HCT116 (cell line): ENCODE data around the gene CPT2. TPM values are rescaled to one million over a fixed set of nuclear protein-coding genes. Genes with fewer than 3 reads are reported as not detected.

Experiments
- ATAC-seq: fragments of 200-7000 bp; cut with Tn5 transposase; 2 replicates; pipeline ENCODE4 v1.9.1; 2020; ENCODE audit warnings: mild to moderate bottlenecking, moderate library complexity
- BruUV-seq: library from RNA; stranded (reverse); fragments of 400-500 nt; replicated peaks from 2 replicates; lab custom pipeline; 2021; lab: Mats Ljungman, UMichigan
- CTCF ChIA-PET: fragments of 300-600 bp; sonication (Branson Sonifier 250); formaldehyde crosslinking; loops from one replicate; lab custom pipeline; 2021; ENCODE audit warnings: antibody characterized with exemption; lab: Charles Lee
- POLR2A ChIA-PET: fragments of 300-600, 350-600 bp; sonication (Branson Sonifier 250); formaldehyde crosslinking; loops from one replicate; lab custom pipeline; 2021; ENCODE audit warnings: antibody characterized with exemption; lab: Charles Lee
- RAD21 ChIA-PET, 2 experiments: fragments of 300-600 bp; sonication (Branson Sonifier 250); formaldehyde crosslinking; loops; one replicate each; lab custom pipeline; 2023; ENCODE audit warnings: low total read pairs in 2 of 2; ENCODE audit not compliant: uncharacterized antibody in 2 of 2, unreplicated experiment in 2 of 2, low non-redundant PET in 1 of 2; lab: Charles Lee
- DNase-seq: peaks from one replicate; pipeline ENCODE4 v3.0.0-alpha.2; 2010; ENCODE audit warnings: low read depth, low spot score
- H2AFZ ChIP-seq: fragments of 200-600 bp; shearing (Covaris generic), sonication (generic); 2 replicates; pipeline ENCODE4 v1.6.1; 2017; ENCODE audit warnings: low read depth, mixed run types, mixed read lengths, antibody characterized with exemption, low read length; ENCODE audit not compliant: poor library complexity, severe bottlenecking
- H3K27ac ChIP-seq: 2 replicates; pipeline ENCODE4 v1.5.1; 2012; ENCODE audit warnings: low read depth, low read length
- H3K27me3 ChIP-seq: fragments of 200-600 bp; sonication (generic); 2 replicates; pipeline ENCODE4 v1.6.1; 2016; ENCODE audit warnings: mixed run types, low read length, mixed read lengths; ENCODE audit not compliant: insufficient read depth
- H3K36me3 ChIP-seq, 2 experiments: fragments of 200-500 bp in 1 of 2; fragments of 200-600 bp in 1 of 2; sonication (Bioruptor generic) in 1 of 2; sonication (generic) in 1 of 2; 2 replicates each; pipeline versions ENCODE4 v1.5.1 to v1.6.1; 2014 to 2016; ENCODE audit warnings: low read length in 2 of 2, inconsistent platforms in 1 of 2, mixed read lengths in 1 of 2, mixed run types in 1 of 2; ENCODE audit not compliant: insufficient read depth in 2 of 2, control insufficient read depth in 1 of 2
- H3K4me1 ChIP-seq, 2 experiments: fragments of 200-600 bp in 1 of 2; sonication (generic) in 1 of 2; 2 replicates each; pipeline versions ENCODE4 v1.5.1 to v1.6.1; 2012 to 2017; ENCODE audit warnings: low read length in 2 of 2, inconsistent platforms in 1 of 2, mild to moderate bottlenecking in 1 of 2, mixed read lengths in 1 of 2, mixed run types in 1 of 2, moderate library complexity in 1 of 2; ENCODE audit not compliant: insufficient read depth in 2 of 2, control insufficient read depth in 1 of 2
- H3K4me2 ChIP-seq: fragments of 200-600 bp; sonication (generic); 2 replicates; pipeline ENCODE4 v1.6.1; 2017; ENCODE audit warnings: mixed run types, low read length, mixed read lengths
- H3K4me3 ChIP-seq, 2 experiments: fragments of 200-600 bp in 1 of 2; sonication (generic) in 1 of 2; replicated peaks in 1 of 2; 2 replicates each; pipeline ENCODE4 v1.5.1; 2011 to 2016; ENCODE audit warnings: low read length in 2 of 2, control low read depth in 1 of 2, low read depth in 1 of 2, mild to moderate bottlenecking in 1 of 2, mixed read lengths in 1 of 2, mixed run types in 1 of 2
- H3K79me2 ChIP-seq: fragments of 200-600 bp; sonication (generic); 2 replicates; pipeline ENCODE4 v1.6.1; 2017; ENCODE audit warnings: mild to moderate bottlenecking, mixed run types, low read length, moderate library complexity, mixed read lengths; ENCODE audit not compliant: insufficient read depth
- H3K9ac ChIP-seq: fragments of 200-600 bp; sonication (generic); 2 replicates; pipeline ENCODE4 v1.6.1; 2016; ENCODE audit warnings: low read length, mixed read lengths
- H3K9me2 ChIP-seq: fragments of 200-600 bp; sonication (generic), shearing (Covaris generic); 2 replicates; pipeline ENCODE4 v1.6.1; 2017; ENCODE audit warnings: mixed run types, mild to moderate bottlenecking, moderate library complexity; ENCODE audit not compliant: insufficient read depth
- H3K9me3 ChIP-seq, 2 experiments: fragments of 200-500 bp in 1 of 2; fragments of 200-600 bp in 1 of 2; sonication (Bioruptor generic) in 1 of 2; sonication (generic) in 1 of 2; 2 replicates each; pipeline ENCODE4 v1.6.1; 2014 to 2017; ENCODE audit warnings: low read length in 2 of 2, mixed read lengths in 2 of 2, inconsistent platforms in 1 of 2, low read depth in 1 of 2, mild to moderate bottlenecking in 1 of 2, mixed run types in 1 of 2, moderate library complexity in 1 of 2; ENCODE audit not compliant: control insufficient read depth in 1 of 2, insufficient read depth in 1 of 2
- H4K20me1 ChIP-seq: fragments of 200-600 bp; sonication (generic), shearing (Covaris generic); 2 replicates; pipeline ENCODE4 v1.6.1; 2017; ENCODE audit warnings: mixed run types, mild to moderate bottlenecking, moderate library complexity; ENCODE audit not compliant: insufficient read depth
- EZH2 ChIP-seq: fragments of 200-600 bp; sonication (generic); IDR thresholded peaks from 2 replicates; pipeline ENCODE4 v1.6.1; 2017; ENCODE audit warnings: antibody characterized with exemption, mixed run types
- FOSL1 ChIP-seq: IDR thresholded peaks from 2 replicates; pipeline ENCODE4 v1.6.1; 2012; ENCODE audit warnings: low read depth
- JUND ChIP-seq: IDR thresholded peaks from 2 replicates; pipeline ENCODE4 v1.6.1; 2012
- REST ChIP-seq: IDR thresholded peaks from 2 replicates; pipeline ENCODE4 v1.6.1; 2012; ENCODE audit warnings: low read depth
- SIN3A ChIP-seq: IDR thresholded peaks from 2 replicates; pipeline ENCODE4 v1.6.1; 2012; ENCODE audit warnings: low read depth
- SP1 ChIP-seq: IDR thresholded peaks from 2 replicates; pipeline ENCODE4 v1.6.1; 2012; ENCODE audit warnings: low read depth
- YY1 ChIP-seq: IDR thresholded peaks from 2 replicates; pipeline ENCODE4 v1.6.1; 2011; ENCODE audit warnings: low read length, low read depth, moderate library complexity, mild to moderate bottlenecking; ENCODE audit not compliant: insufficient replicate concordance; ENCODE audit errors: extremely low read depth
- ZFX ChIP-seq: fragments of 450-650 bp; IDR thresholded peaks from 2 replicates; pipeline ENCODE4 v1.6.1; 2017
- intact Hi-C: fragments of 100-400 bp; cut with micrococcal nuclease; formaldehyde crosslinking; loops from 2 replicates; pipeline ENCODE4 v1.10.0; 2022
- total RNA-seq: library from RNA; stranded (reverse); gene quantifications from one replicate; pipeline ENCODE4 v1.2.1, GENCODE V29; 2021; ENCODE audit not compliant: unreplicated experiment

The CPT2 gene
- total RNA-seq, 1 experiment from 2014 or later: 18.1 TPM

DNA sequence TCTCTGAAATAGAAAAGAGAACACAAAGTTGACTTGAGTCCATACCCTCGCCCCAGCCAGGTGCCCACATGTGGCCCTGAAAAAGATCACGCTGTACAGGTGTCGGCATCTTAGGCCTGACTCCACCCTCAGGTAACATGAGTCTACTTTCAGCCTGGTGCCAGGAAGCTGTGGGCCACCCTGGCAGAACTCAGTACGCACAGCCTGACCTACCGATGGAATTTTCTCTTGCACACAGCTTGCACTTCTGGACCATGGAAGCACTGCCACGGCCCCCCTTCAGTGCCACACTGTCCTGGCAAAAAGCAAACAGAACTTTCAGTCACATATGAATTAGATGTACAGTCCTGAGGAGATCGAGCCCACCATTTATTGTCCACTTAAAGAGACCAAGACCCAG, 21.6 kb downstream of the CPT2 start:
- ChIA-PET POLR2A (no interaction called here), CTCF (no interaction called here), RAD21 (no interaction called here)
- intact Hi-C loops: no loop called here
- Histone ChIP-seq H3K9me3 (no peaks in the 10 kb centered on the region), H3K27ac (no peak overlapping the region), H3K4me2 (no peak overlapping the region), H3K4me3 (no peak overlapping the region), H3K4me1 (peaks cover 9 to 18% of the 10 kb centered on the region in 2 experiments; a peak in 3 of 4 replicates), H3K9me2 (no peaks in the 10 kb centered on the region), H3K36me3 (peaks cover 10 to 14% of the 10 kb centered on the region in 2 experiments; a peak in 3 of 4 replicates), H4K20me1 (no peaks in the 10 kb centered on the region), H2AFZ (no peak overlapping the region), H3K9ac (no peak overlapping the region), H3K79me2 (peaks cover 12% of the 10 kb centered on the region), H3K27me3 (no peaks in the 10 kb centered on the region)
- DNase-seq: no peak
- no TSS peak for BruUV-seq
- no peak for ATAC-seq
- TF ChIP-seq YY1: no peak
- no peak for TF ChIP-seq REST
- no peak for TF ChIP-seq ZFX
- TF ChIP-seq FOSL1: no peak
- no peak for TF ChIP-seq SIN3A
- TF ChIP-seq SP1: no peak
- no peak for TF ChIP-seq EZH2
- no peak for TF ChIP-seq JUND
